ENCODE data around the gene E2F6. TPM values are rescaled to one million over a fixed set of nuclear protein-coding genes. Genes with fewer than 3 reads are reported as not detected.

Gene E2F6
- total RNA-seq, 2 experiments from 2014 or later = 8.2 to 8.4 TPM

DNA sequence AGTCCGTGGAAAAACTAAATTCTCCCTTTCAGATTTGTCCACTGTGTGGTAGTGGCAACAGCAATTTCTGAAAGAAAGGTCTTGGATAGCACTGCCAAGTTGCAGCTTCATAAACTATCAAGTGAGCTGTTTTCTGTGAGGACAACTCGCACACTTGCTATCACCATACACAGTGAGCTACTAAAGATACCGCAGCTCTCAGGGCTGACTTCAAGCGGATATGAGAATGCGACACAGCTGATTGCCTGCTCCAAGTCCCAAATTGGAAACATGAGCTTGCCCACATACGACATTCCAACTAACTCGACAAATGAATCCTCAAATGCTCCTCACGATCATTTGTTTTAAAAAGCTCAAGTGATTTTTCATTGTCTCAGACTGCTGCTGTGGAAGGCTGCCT is 46.2 kb downstream of the E2F6 start:
- ChIA-PET POLR2A (no interaction called here), CTCF (no interaction called here)
- H3K9me3 Mint-ChIP-seq (ENCODE audit: insufficient read depth) = peaks cover 8% of the 10 kb centered on the region
- H3K36me3 Mint-ChIP-seq (ENCODE audit: low read depth) = no peaks in the 10 kb centered on the region
- H3K4me1 Mint-ChIP-seq (ENCODE audit: low read depth) = no peaks in the 10 kb centered on the region
- no peak overlapping the region for H3K27ac Mint-ChIP-seq
- ATAC-seq (no peak), DNase-seq (no peak)
- no peak overlapping the region for H3K4me3 Mint-ChIP-seq
- peaks cover 2% of the 10 kb centered on the region for H3K27me3 Mint-ChIP-seq (ENCODE audit: low read depth)

DNA sequence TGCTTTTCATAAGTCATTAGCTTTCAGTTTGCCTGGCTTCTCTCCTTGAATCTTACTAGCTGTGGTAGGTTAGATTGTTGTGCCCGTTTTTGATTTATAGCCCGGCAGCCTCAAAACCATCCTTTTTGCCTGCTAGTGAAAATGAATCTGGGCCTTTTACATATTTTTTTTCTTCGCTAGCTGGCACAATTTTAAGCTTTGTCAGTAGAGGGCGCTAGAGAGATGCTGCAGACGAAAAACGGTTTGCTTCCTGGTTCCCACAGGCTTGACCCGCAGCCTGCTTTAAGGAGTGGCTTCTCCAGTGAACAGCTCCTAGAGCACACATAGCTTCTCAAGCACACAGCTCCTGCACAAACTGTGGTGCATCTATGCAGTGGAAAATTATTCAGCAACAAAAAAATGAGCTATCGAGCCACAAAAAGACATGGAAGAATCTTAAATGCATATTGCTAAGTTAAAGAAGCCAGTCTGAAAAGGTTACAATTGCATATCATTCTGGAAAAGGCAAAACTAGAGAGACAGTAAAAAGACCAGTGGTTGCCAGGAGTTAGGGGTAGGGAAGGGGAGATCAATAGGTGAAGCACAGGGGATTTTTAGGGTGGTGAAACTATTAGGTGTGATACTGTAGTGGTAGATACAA is 47.9 kb downstream of the E2F6 start:
- H3K9me3 Mint-ChIP-seq (ENCODE audit: insufficient read depth) = peaks cover 8% of the 10 kb centered on the region
- ChIA-PET CTCF (interaction anchor here (0.7 to 1.2 kb wide), 7 partner anchors 10 to 166 kb away, joined by 3 to 5 read pairs (median 4); no protein-coding TSS in a partner anchor), POLR2A (no interaction called here)
- no peak overlapping the region for H3K27ac Mint-ChIP-seq
- no peak for DNase-seq
- H3K4me1 Mint-ChIP-seq (ENCODE audit: low read depth) = no peaks in the 10 kb centered on the region
- H3K4me3 Mint-ChIP-seq = no peak overlapping the region
- H3K36me3 Mint-ChIP-seq (ENCODE audit: low read depth) = no peaks in the 10 kb centered on the region
- H3K27me3 Mint-ChIP-seq (ENCODE audit: low read depth) = peaks cover under 1% of the 10 kb centered on the region
- ATAC-seq = no peak

DNA sequence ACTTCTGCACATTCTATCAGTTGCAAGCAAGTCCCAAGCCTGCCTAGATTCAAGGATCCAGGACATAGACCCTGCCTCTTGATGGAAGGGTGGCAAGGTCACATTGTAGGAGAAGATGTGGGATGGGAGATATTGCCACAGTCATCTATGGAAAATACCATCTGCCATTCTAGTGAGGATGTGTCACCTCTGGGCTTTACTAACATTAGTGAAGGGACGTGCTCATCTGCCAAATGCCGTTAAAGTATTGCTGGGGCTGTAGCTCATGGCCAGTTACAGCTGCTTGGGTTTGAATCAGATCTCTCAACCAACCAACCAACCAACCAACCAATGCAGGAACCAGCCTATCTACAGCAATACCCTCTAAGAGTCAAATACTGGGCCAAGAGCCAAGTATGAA is 49.0 kb downstream of the E2F6 start:
- H3K27me3 Mint-ChIP-seq (ENCODE audit: low read depth) = peaks cover 4% of the 10 kb centered on the region
- ChIA-PET POLR2A (no interaction called here), CTCF (no interaction called here)
- DNase-seq (no peak), ATAC-seq (no peak)
- no peaks in the 10 kb centered on the region for H3K36me3 Mint-ChIP-seq (ENCODE audit: low read depth)
- H3K9me3 Mint-ChIP-seq (ENCODE audit: insufficient read depth) = peaks cover 8% of the 10 kb centered on the region
- no peak overlapping the region for H3K27ac Mint-ChIP-seq
- H3K4me1 Mint-ChIP-seq (ENCODE audit: low read depth) = no peaks in the 10 kb centered on the region
- no peak overlapping the region for H3K4me3 Mint-ChIP-seq

DNA sequence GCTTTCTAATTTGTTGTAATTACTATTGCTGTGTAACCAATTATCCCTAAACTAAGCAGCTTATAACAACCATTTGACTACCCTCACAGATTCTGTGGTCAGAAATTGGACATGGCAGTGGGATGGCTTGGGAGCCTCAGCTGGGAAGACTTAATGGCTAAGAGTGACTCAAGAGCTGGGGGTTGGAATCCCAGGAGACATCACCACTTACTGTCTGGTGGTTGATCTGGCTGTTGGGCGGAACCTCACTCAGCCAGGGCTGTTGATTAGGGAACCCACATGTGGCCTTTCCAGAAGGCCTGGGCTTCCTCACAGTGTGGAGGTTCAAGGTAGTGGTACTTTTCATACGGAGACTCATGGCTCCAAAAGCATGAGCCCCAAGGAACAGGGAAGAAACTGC is 49.8 kb downstream of the E2F6 start:
- H3K4me3 Mint-ChIP-seq = no peak overlapping the region
- POLR2A ChIA-PET = interaction anchor here (0.6 kb wide), 1 partner anchor 999 kb away, joined by 4 read pairs; no protein-coding TSS in a partner anchor
- DNase-seq (no peak), ATAC-seq (no peak)
- peaks cover 8% of the 10 kb centered on the region for H3K9me3 Mint-ChIP-seq (ENCODE audit: insufficient read depth)
- H3K27me3 Mint-ChIP-seq (ENCODE audit: low read depth) = peaks cover 4% of the 10 kb centered on the region
- no peaks in the 10 kb centered on the region for H3K4me1 Mint-ChIP-seq (ENCODE audit: low read depth)
- H3K27ac Mint-ChIP-seq = no peak overlapping the region
- H3K36me3 Mint-ChIP-seq (ENCODE audit: low read depth) = no peaks in the 10 kb centered on the region
- CTCF ChIA-PET = no interaction called here

DNA sequence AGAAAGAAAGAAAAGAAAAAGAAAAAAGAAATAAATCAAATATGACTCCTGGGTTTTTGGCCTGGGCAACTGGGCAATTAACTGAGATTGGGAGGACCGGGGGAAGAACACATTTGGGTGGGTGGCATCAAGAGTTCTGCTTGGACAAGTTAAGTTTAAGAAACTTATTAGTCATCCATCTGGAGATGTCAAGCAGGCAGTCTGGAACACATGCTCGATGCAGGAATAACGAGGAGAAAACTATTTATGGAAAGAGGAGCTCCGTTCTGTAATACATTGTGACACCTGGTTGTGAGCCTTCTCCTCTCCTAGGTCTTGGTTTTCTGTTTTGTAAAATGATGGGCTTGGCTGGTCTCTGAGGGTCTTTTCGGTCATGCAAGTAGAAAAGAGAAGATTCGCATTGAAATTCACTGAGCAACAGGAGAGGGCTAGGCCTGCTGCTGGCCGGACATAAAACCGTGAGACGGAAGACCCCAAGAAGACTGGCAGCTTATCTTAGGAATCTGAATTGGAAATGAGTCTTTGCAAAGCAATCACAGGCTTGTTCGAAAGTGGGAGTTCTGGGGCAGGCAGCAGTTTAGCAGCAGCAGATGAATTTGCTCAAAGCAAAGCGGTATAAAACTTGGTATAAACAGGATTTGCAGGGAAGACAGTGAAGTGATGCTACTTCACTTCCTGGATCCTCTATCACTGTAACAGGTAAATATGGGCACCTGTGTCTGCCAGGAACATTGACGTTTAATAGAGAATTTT is 51.4 kb downstream of the E2F6 start:
- no peaks in the 10 kb centered on the region for H3K4me1 Mint-ChIP-seq (ENCODE audit: low read depth)
- H3K27me3 Mint-ChIP-seq (ENCODE audit: low read depth) = peaks cover 12% of the 10 kb centered on the region
- no peak overlapping the region for H3K4me3 Mint-ChIP-seq
- H3K36me3 Mint-ChIP-seq (ENCODE audit: low read depth) = no peaks in the 10 kb centered on the region
- peaks cover 8% of the 10 kb centered on the region for H3K9me3 Mint-ChIP-seq (ENCODE audit: insufficient read depth)
- DNase-seq (no peak), ATAC-seq (no peak)
- ChIA-PET POLR2A (no interaction called here), CTCF (no interaction called here)
- H3K27ac Mint-ChIP-seq = no peak overlapping the region

DNA sequence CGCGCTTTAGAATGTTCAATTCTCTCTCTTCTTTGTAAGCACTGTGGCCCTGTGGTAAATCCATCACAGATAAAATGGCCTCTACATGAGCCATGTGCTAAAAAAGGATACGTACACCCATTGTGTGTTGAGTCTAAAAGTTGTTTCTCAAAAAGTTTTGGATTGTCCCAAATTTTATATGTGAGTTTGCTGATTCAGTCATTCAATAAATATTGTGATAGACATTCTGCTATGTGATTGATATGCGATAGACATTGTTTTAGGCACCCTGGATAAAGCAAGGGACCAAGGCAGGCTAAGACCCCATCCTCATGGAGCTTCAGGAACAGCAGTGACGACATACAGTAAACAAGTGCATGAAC is 53.5 kb downstream of the E2F6 start:
- Mint-ChIP-seq H3K27ac (no peak overlapping the region), H3K4me3 (no peak overlapping the region), H3K9me3 (ENCODE audit: insufficient read depth) (no peaks in the 10 kb centered on the region), H3K36me3 (ENCODE audit: low read depth) (no peaks in the 10 kb centered on the region), H3K27me3 (ENCODE audit: low read depth) (peaks cover 15% of the 10 kb centered on the region), H3K4me1 (ENCODE audit: low read depth) (no peaks in the 10 kb centered on the region)
- ChIA-PET CTCF (interaction anchor here (3.4 kb wide), 1 partner anchor 280 kb away, joined by 22 read pairs; a partner anchor contains a TSS), POLR2A (no interaction called here)
- ATAC-seq = no peak
- no peak for DNase-seq

DNA sequence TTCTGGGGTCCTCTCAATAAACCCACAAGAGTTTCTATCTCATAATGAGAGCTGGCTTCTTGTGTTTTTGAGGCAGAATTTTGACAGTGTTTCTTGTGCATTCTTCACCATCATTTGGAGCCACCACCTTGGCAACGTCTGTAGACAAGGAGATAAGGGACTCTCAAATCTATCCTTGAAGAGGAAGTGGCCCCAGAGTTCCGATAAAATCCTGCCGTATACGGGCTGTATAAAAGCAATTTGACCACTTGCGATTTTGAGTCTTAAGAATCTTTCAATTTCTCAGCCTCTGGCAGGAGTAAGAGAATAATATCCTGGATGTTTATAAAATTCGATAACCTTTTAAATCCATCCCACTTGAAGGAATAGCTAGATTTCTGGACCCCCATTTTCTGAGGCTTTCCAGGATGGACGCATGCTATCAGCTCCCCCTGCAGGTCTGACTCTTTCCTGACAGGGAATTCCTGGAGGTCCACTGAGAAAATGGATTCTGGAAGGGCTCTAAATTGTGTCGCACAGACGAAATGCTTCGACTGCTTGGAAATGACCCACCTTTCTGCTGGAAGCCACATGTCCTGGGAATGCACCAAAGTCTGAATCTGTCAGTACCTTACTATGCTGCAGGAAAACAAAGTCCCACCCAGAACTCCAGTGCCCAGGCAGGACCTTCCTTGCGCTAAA is 54.1 kb downstream of the E2F6 start:
- CTCF ChIA-PET = interaction anchor here (1.2 to 3.4 kb wide), 2 partner anchors 21 to 279 kb away, joined by 3 to 22 read pairs; a partner anchor contains a TSS

DNA sequence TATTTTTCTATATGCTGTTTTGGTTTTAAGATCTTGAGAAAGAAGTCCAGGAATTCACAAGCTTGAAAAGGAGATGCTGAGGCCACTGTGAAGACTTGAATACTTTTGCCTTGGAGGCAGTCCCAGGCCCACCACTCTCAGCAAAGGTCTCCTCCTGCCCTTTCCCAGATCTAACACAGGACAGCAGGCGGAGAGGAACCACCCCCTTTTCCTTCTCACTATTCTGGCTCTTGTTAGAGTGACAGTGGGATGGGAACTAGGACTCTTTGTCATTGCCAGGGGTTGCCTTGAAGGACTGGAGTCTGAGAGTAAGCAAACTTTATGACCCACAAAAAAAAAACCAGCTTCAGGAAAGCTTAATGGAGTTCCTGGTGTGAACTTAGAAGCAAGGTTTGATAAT is 54.7 kb downstream of the E2F6 start:
- no peak overlapping the region for H3K27ac Mint-ChIP-seq
- H3K4me3 Mint-ChIP-seq = no peak overlapping the region
- H3K9me3 Mint-ChIP-seq (ENCODE audit: insufficient read depth) = no peaks in the 10 kb centered on the region
- no peaks in the 10 kb centered on the region for H3K4me1 Mint-ChIP-seq (ENCODE audit: low read depth)
- POLR2A ChIA-PET = no interaction called here
- H3K36me3 Mint-ChIP-seq (ENCODE audit: low read depth) = no peaks in the 10 kb centered on the region
- peaks cover 15% of the 10 kb centered on the region for H3K27me3 Mint-ChIP-seq (ENCODE audit: low read depth)
- ATAC-seq (no peak), DNase-seq (no peak)
- CTCF ChIA-PET = interaction anchor here (1.2 to 3.4 kb wide), 2 partner anchors 21 to 279 kb away, joined by 3 to 22 read pairs; a partner anchor contains a TSS

More for the DNA sequence above, 54.1 kb downstream of the E2F6 start:
- Mint-ChIP-seq H3K9me3 (ENCODE audit: insufficient read depth) (no peaks in the 10 kb centered on the region), H3K36me3 (ENCODE audit: low read depth) (no peaks in the 10 kb centered on the region), H3K27me3 (ENCODE audit: low read depth) (peaks cover 15% of the 10 kb centered on the region), H3K4me1 (ENCODE audit: low read depth) (no peaks in the 10 kb centered on the region), H3K27ac (no peak overlapping the region), H3K4me3 (no peak overlapping the region)
- ATAC-seq = no peak
- no peak for DNase-seq
- POLR2A ChIA-PET = no interaction called here

DNA sequence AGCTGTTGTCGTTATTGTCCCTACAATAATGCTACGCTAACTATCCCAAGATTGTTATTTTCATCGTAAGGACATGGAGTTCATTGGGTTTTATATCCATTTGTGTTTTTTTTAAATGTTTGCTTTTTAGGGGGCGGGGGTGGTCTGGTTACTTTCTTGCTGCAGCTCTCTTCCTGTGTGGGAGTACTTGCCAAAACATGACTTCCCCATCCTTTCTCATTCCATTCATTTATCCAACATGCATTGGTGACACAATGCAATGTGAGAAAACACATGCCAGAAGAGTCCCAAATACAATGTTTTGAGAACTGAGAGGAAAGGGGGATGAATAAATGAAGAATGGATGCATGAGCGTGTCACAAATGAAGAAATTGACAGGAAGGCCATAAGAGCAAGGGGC is 55.9 kb downstream of the E2F6 start:
- no peak for DNase-seq
- CTCF ChIA-PET = interaction anchor here (3.4 kb wide), 1 partner anchor 278 kb away, joined by 22 read pairs; a partner anchor contains a TSS
- no peak for ATAC-seq

DNA sequence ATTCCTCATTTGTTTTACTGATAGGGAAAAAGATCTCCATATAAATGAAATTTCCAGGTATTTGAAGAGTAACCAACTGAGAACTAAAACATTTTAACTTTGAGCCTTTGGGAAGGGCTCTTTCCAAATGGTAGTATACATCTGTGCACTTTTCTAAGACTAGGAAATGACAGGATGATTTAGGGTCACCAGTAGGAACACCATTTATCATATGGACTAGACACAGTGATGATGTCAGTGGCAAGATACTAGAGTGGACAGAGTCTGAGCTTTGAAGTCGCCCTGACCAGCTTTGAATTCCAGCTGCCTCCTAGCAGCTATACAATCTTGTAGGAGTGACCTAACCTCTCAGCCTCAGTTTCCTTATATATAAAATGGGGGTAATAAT is 56.4 kb downstream of the E2F6 start:
- no peak overlapping the region for H3K4me3 Mint-ChIP-seq
- no peak for ATAC-seq

More for the DNA sequence above, 55.9 kb downstream of the E2F6 start:
- Mint-ChIP-seq H3K27me3 (ENCODE audit: low read depth) (peaks cover 15% of the 10 kb centered on the region), H3K4me1 (ENCODE audit: low read depth) (no peaks in the 10 kb centered on the region), H3K27ac (no peak overlapping the region), H3K9me3 (ENCODE audit: insufficient read depth) (no peaks in the 10 kb centered on the region), H3K36me3 (ENCODE audit: low read depth) (no peaks in the 10 kb centered on the region), H3K4me3 (no peak overlapping the region)
- POLR2A ChIA-PET = no interaction called here

DNA sequence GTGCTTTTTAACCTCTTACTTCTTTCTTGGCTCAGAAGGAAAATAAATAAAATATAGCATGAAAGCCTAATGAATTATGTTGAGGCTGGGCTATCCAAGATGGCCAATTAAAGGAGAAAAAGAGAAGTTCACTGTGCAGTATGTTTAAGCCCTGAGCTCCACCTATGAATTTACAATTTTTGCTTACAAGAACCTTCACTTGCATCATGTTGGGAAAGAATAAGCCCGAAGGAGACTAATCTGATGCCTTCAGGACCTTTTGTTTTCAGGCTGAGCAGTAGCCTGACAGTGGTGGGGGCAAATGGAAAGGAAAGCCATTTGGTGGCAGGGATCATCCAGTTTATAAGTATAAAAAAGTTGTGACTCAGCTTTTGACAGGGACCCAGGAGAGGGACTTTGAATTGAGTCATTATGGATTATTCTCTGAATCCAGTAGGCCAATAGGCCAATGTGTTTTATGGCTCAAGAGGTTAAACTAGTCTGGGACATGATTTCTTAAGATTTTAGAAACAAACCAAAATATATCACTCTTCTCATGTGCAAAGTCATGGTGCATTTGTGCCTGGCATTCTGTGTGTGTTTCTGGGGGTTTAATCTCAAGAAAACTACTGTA is 56.9 kb downstream of the E2F6 start:
- no peaks in the 10 kb centered on the region for H3K36me3 Mint-ChIP-seq (ENCODE audit: low read depth)
- POLR2A ChIA-PET = no interaction called here
- CTCF ChIA-PET = no interaction called here

More for the DNA sequence above, 56.4 kb downstream of the E2F6 start:
- DNase-seq = no peak
- H3K9me3 Mint-ChIP-seq (ENCODE audit: insufficient read depth) = no peaks in the 10 kb centered on the region
- no peaks in the 10 kb centered on the region for H3K4me1 Mint-ChIP-seq (ENCODE audit: low read depth)
- ChIA-PET CTCF (interaction anchor here (3.4 kb wide), 1 partner anchor 277 kb away, joined by 22 read pairs; a partner anchor contains a TSS), POLR2A (no interaction called here)
- H3K27me3 Mint-ChIP-seq (ENCODE audit: low read depth) = peaks cover 15% of the 10 kb centered on the region
- H3K36me3 Mint-ChIP-seq (ENCODE audit: low read depth) = no peaks in the 10 kb centered on the region
- no peak overlapping the region for H3K27ac Mint-ChIP-seq

DNA sequence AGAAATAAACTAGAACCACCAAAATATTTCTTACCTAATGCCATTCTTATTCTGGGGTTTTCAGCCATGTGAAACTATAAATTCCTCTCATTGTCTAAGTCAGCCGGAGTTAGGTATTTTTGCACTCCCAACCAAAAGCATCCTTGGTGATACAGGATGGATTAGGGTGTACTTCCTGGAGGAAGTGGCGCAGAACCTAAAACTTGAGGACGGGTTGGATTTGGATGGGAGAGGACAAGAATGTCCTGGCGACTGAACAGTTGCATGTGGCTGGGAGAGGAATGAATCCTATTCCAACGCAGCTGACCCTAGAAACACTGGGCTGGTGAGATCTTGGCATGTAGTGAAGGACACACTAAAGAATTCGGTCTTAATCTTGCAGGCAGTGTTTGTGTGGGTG is 58.5 kb downstream of the E2F6 start:
- H3K9me3 Mint-ChIP-seq (ENCODE audit: insufficient read depth) = no peaks in the 10 kb centered on the region
- H3K4me1 Mint-ChIP-seq (ENCODE audit: low read depth) = no peaks in the 10 kb centered on the region
- H3K4me3 Mint-ChIP-seq = no peak overlapping the region
- no peak overlapping the region for H3K27ac Mint-ChIP-seq
- no peaks in the 10 kb centered on the region for H3K36me3 Mint-ChIP-seq (ENCODE audit: low read depth)
- ATAC-seq (no peak), DNase-seq (no peak)
- H3K27me3 Mint-ChIP-seq (ENCODE audit: low read depth) = peaks cover 12% of the 10 kb centered on the region
- ChIA-PET POLR2A (no interaction called here), CTCF (interaction anchor here (1.0 to 1.2 kb wide), 2 partner anchors 11 to 275 kb away, joined by 3 read pairs; no protein-coding TSS in a partner anchor)

More for the DNA sequence above, 56.9 kb downstream of the E2F6 start:
- H3K27me3 Mint-ChIP-seq (ENCODE audit: low read depth) = peaks cover 15% of the 10 kb centered on the region
- no peak for ATAC-seq
- DNase-seq = no peak
- H3K27ac Mint-ChIP-seq = no peak overlapping the region
- no peaks in the 10 kb centered on the region for H3K9me3 Mint-ChIP-seq (ENCODE audit: insufficient read depth)
- no peaks in the 10 kb centered on the region for H3K4me1 Mint-ChIP-seq (ENCODE audit: low read depth)
- H3K4me3 Mint-ChIP-seq = no peak overlapping the region
